Camera-type eye (tissue), 1 donor: ENCODE results near the gene PDCD7. TPM values are rescaled to one million over a fixed set of nuclear protein-coding genes. Genes with fewer than 3 reads are reported as not detected.

Experiments used
- total RNA-seq: library from RNA; depleted of rRNA; stranded (reverse); fragments of >200 nt; gene quantifications from one replicate; pipeline ENCODE4 v1.2.3, GENCODE V29; 2014

PDCD7 gene
- total RNA-seq, result 27.2 TPM

GRCh38 chr15:65133548-65134200 is at the start of gene PDCD7:
TSS of gene PDCD7 (minus strand) at chr15:65133808. CDS start at chr15:65133781, 27 bp downstream.

GRCh38 chr15:65115086-65115485 is 18.5 kb downstream of the PDCD7 start, which contains the start of gene UBAP1L:
TSS of gene UBAP1L (minus strand) at chr15:65115200. CDS start at chr15:65106215, 8,985 bp downstream.

GRCh38 chr15:65076486-65077290 is 56.9 kb downstream of the PDCD7 start, which contains the start of gene KBTBD13:
TSS of gene KBTBD13 (plus strand) at chr15:65076746. CDS start at chr15:65076816, 70 bp downstream.

GRCh38 chr15:65067645-65068402 is 65.8 kb downstream of the PDCD7 start, which contains the start of gene RASL12:
TSS of gene RASL12 (minus strand) at chr15:65067991. CDS start at chr15:65067835, 156 bp downstream.

Other genes starting within 250 kb of the PDCD7 start
- gene ANKDD1A, start 221.9 kb downstream of the PDCD7 start, total RNA-seq, result 10.4 TPM
- 77.7 TPM for gene SPG21, start 143.9 kb downstream of the PDCD7 start, total RNA-seq
- 23.9 TPM for gene MTFMT, start 104.2 kb downstream of the PDCD7 start, total RNA-seq
- gene SLC51B, start 88.4 kb downstream of the PDCD7 start, total RNA-seq, result 0.60 TPM
- 18.6 TPM for gene RASL12, start 65.8 kb downstream of the PDCD7 start, total RNA-seq
- not detected for gene KBTBD13, start 57.1 kb downstream of the PDCD7 start, total RNA-seq
- 22.0 TPM for gene UBAP1L, start 18.6 kb downstream of the PDCD7 start, total RNA-seq
- 100 TPM for gene CLPX, start 51.5 kb upstream of the PDCD7 start, total RNA-seq
- 9.2 TPM for gene CILP, start 77.7 kb upstream of the PDCD7 start, total RNA-seq
- gene PARP16, start 153.1 kb upstream of the PDCD7 start, total RNA-seq, result 12.1 TPM
- gene RNU5A-1, start 162.2 kb upstream of the PDCD7 start, total RNA-seq, result not detected
- gene RNU5B-1, start 170.9 kb upstream of the PDCD7 start, total RNA-seq, result not detected
- 5.4 TPM for gene IGDCC3, start 244.2 kb upstream of the PDCD7 start, total RNA-seq